ENCODE measurements around the gene RAD51D. TPM values are rescaled to one million over a fixed set of nuclear protein-coding genes. Genes with fewer than 3 reads are reported as not detected.

RAD51D gene
- polyA plus RNA-seq, 1 of the 3 experiments (the other 2 are of a cell fraction) = 11.6 TPM

- no peak for TF ChIP-seq SIN3A (IDR thresholded peaks at IDR 0.05; ENCODE audit: borderline replicate concordance, low read depth, low read length)
- no peak for TF ChIP-seq CHD2 (IDR thresholded peaks at IDR 0.05; ENCODE audit: low read length, partially characterized antibody)
- TF ChIP-seq REST (IDR thresholded peaks at IDR 0.05; ENCODE audit: low read depth, low read length) = no peak
- no peak for TF ChIP-seq TAF1 (IDR thresholded peaks at IDR 0.05; ENCODE audit: borderline replicate concordance, low read depth, low read length)
These were observed 44.2 kb upstream of the RAD51D start (continued) for GRCh38 chr17:35163886-35164285.

- Histone ChIP-seq H3K9me2 (0 out of 2 replicates have a peak, but pooled peaks cover under 1% of the 10 kb centered on the region), H2AFZ (ENCODE audit: low read depth) (no peak overlapping the region), H3F3A (replicated peaks; ENCODE audit: insufficient read depth) (no peaks in the 10 kb centered on the region), H3K4me1 (ENCODE audit: control insufficient read depth in 1 of 2, insufficient read depth in 2 of 2, low read depth in 1 of 2, low read length in 1 of 2) (no peaks in the 10 kb centered on the region), H3K27ac (ENCODE audit: low read depth in 2 of 2, low read length in 1 of 2) (no peak overlapping the region), H3K9ac (no peak overlapping the region), H3K27me3 (ENCODE audit: insufficient read depth) (peaks cover 66% of the 10 kb centered on the region), H3K79me2 (ENCODE audit: insufficient read depth) (no peaks in the 10 kb centered on the region), H3K9me3 (no peaks in the 10 kb centered on the region), H4K20me1 (ENCODE audit: insufficient read depth) (no peaks in the 10 kb centered on the region), H3K4me3 (ENCODE audit: low read depth in 2 of 2, low read length in 1 of 2) (no peak overlapping the region), H3K36me3 (replicated peaks in 1 of 2; ENCODE audit: control insufficient read depth in 1 of 2, insufficient read depth in 2 of 2, low read length in 1 of 2) (no peaks in the 10 kb centered on the region), H3K4me2 (no peak overlapping the region)
- WGBS (ENCODE audit: low lambda C conversion rate) = 8% methylated on average over 4 of the region's 4 CpGs
- no peak for DNase-seq
- POLR2A ChIA-PET = no interaction called here
- CTCF ChIA-PET = interaction anchor here (0.6 to 1.1 kb wide), 2 partner anchors 35 to 375 kb away, joined by 3 read pairs; no protein-coding TSS in a partner anchor
- TF ChIP-seq REST (IDR thresholded peaks at IDR 0.05; ENCODE audit: low read depth, low read length) (no peak), TEAD4 (IDR thresholded peaks at IDR 0.05; ENCODE audit: borderline replicate concordance, insufficient read depth) (no peak), MEF2A (IDR thresholded peaks at IDR 0.05; ENCODE audit: borderline replicate concordance, low read depth) (no peak), CTCF (IDR thresholded peaks at IDR 0.05) (no peak), MAX (IDR thresholded peaks at IDR 0.05; ENCODE audit: low read depth) (no peak), NFIC (IDR thresholded peaks at IDR 0.05; ENCODE audit: borderline replicate concordance) (no peak), FOXM1 (IDR thresholded peaks at IDR 0.05; ENCODE audit: low read depth) (no peak), RFX5 (IDR thresholded peaks at IDR 0.05; ENCODE audit: low read length) (no peak), ZBTB33 (IDR thresholded peaks at IDR 0.05; ENCODE audit: borderline replicate concordance, low read depth) (no peak), EZH2phosphoT487 (IDR thresholded peaks at IDR 0.05; ENCODE audit: borderline replicate concordance, low read depth) (no peak), RCOR1 (IDR thresholded peaks at IDR 0.05; ENCODE audit: low read length) (no peak), USF1 (IDR thresholded peaks at IDR 0.05; ENCODE audit: borderline replicate concordance, low read depth) (no peak), JUND (IDR thresholded peaks at IDR 0.05) (no peak), CHD2 (IDR thresholded peaks at IDR 0.05; ENCODE audit: low read length, partially characterized antibody) (no peak), MXI1 (IDR thresholded peaks at IDR 0.05; ENCODE audit: low read depth, low read length) (no peak), SMC3 (IDR thresholded peaks at IDR 0.05; ENCODE audit: low read depth, low read length) (no peak), ELF1 (IDR thresholded peaks at IDR 0.05) (no peak), TAF1 (IDR thresholded peaks at IDR 0.05; ENCODE audit: borderline replicate concordance, low read depth, low read length) (no peak)
These were observed 43.1 kb upstream of the RAD51D start for GRCh38 chr17:35162755-35163154.
